ENCODE results near the gene CD28.

- TF ChIP-seq CTCF (IDR thresholded peaks at IDR 0.05; ENCODE audit: low read length) (no peak), EZH2 (IDR thresholded peaks at IDR 0.05; ENCODE audit: borderline replicate concordance, low read length) (no peak)
Measured at GRCh38 chr2:203704430-203704829, 2.0 kb upstream of the CD28 start.
